IPS DF 6.9 (cell line): ENCODE measurements around the gene NKX2-3.

Experiments used
- DNase-seq: peaks from one replicate; pipeline ENCODE4 v3.0.0-alpha.2; 2013; ENCODE audit warnings: low read depth, low spot score
- H3K27ac ChIP-seq: one replicate; pipeline ENCODE4 v1.5.1; 2013; ENCODE audit warnings: low read length, control low read depth
- H3K27me3 ChIP-seq: 2 replicates; pipeline ENCODE4 v1.6.1; 2013; ENCODE audit warnings: mild to moderate bottlenecking, low read length; ENCODE audit not compliant: control insufficient read depth, insufficient read depth
- H3K36me3 ChIP-seq: 2 replicates; pipeline ENCODE4 v1.6.1; 2013; ENCODE audit warnings: low read length; ENCODE audit not compliant: control insufficient read depth, insufficient read depth
- H3K4me1 ChIP-seq: 2 replicates; pipeline ENCODE4 v1.6.1; 2013; ENCODE audit warnings: low read length; ENCODE audit not compliant: control insufficient read depth, insufficient read depth
- H3K4me3 ChIP-seq: 2 replicates; pipeline ENCODE4 v1.5.1; 2013; ENCODE audit warnings: mild to moderate bottlenecking, low read length
- H3K9me3 ChIP-seq: 2 replicates; pipeline ENCODE4 v1.6.1; 2013; ENCODE audit warnings: low read length, inconsistent platforms; ENCODE audit not compliant: control insufficient read depth, insufficient read depth
- WGBS: extraction: QIAGEN DNeasy Blood & Tissue Kit; methylation state at CpG from one replicate; pipeline ENCODE4 v1.1.7; 2013; ENCODE audit warnings: mixed read lengths, missing lambda C conversion rate; ENCODE audit not compliant: insufficient read length, insufficient coverage; 5-methylcytosine and 5-hydroxymethylcytosine counted together

The NKX2-3 gene

DNA sequence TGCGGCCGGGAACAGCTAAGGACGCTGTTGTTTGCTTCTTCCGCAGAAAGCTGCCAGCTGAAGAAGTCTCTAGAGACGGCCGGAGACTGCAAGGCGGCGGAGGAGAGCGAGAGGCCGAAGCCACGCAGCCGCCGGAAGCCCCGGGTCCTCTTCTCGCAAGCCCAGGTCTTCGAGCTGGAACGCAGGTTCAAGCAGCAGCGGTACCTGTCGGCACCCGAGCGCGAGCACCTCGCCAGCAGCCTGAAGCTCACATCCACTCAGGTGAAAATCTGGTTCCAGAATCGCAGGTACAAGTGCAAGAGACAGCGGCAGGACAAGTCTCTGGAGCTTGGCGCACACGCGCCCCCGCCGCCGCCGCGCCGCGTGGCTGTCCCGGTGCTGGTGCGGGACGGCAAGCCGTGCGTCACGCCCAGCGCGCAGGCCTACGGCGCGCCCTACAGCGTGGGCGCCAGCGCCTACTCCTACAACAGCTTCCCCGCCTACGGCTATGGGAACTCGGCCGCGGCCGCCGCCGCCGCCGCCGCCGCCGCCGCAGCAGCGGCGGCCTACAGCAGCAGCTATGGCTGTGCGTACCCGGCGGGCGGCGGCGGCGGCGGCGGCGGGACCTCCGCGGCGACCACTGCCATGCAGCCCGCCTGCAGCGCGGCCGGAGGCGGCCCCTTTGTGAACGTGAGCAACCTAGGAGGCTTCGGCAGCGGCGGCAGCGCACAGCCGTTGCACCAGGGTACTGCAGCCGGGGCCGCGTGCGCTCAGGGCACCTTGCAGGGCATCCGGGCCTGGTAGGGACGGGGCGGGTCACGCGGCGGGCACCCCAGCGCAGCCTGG is 2.4 kb downstream of the NKX2-3 start:
- Histone ChIP-seq H3K4me3 (peak overlapping the region; percentile 8; the same call in 1 of the 2 replicates), H3K36me3 (no peaks in the 10 kb centered on the region), H3K4me1 (peaks cover 14% of the 10 kb centered on the region), H3K9me3 (no peaks in the 10 kb centered on the region), H3K27ac (no peak overlapping the region), H3K27me3 (peaks cover 94% of the 10 kb centered on the region)
- no CpG with 5 or more reads among the region's 100 CpGs for WGBS
- no peak for DNase-seq

GRCh38 chr10:99535764-99536337 is 3.1 kb downstream of the NKX2-3 start:
- Histone ChIP-seq H3K4me3 (no peak overlapping the region; the same call in 1 of the 2 replicates), H3K9me3 (no peaks in the 10 kb centered on the region), H3K4me1 (peaks cover 12% of the 10 kb centered on the region), H3K36me3 (no peaks in the 10 kb centered on the region), H3K27me3 (peaks cover 94% of the 10 kb centered on the region), H3K27ac (no peak overlapping the region)
- DNase-seq, result no peak
- WGBS, result no CpG with 5 or more reads among the region's 42 CpGs

DNA sequence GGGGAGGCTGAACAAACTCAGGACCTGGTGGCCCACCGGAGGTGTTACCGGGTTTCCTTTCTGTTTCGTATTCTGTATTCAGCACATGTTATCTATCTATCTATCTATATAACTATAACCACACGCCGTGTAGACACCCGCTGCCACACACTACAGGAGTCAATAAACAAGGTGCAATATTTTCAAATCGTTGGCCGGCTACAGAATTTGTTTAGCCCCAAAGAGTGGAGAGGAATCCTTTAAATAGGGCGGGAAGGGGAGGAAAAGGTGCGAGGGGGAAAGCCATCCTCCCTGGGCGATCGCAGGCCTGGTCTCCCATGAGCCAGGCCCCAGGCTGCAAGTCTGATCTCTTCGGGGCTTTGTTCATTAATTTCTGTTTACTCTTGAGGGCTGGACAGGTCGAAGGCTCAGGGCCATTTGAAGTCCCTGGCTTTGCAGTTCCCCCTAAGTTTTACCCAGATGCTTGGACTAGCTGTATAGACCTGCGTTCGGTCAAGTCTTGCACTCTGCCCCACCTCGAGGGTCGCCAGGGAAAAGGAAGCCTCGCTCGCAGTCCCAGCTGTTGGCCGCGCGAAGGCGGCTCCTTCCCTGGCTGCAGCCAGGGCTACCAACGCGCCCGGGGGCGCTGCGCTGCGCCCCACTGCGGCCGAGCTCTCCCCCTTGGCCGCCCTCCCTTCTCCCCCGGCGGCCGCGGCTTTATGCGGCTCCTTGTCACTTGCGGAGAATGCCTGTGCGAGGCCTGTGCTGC is 3.8 kb downstream of the NKX2-3 start:
- Histone ChIP-seq H3K27me3 (peaks cover 94% of the 10 kb centered on the region), H3K4me1 (peaks cover 11% of the 10 kb centered on the region), H3K27ac (no peak overlapping the region), H3K36me3 (no peaks in the 10 kb centered on the region), H3K4me3 (no peak overlapping the region; the same call in 1 of the 2 replicates), H3K9me3 (no peaks in the 10 kb centered on the region)
- WGBS, result no CpG with 5 or more reads among the region's 40 CpGs
- no peak for DNase-seq

- Histone ChIP-seq H3K36me3 (no peaks in the 10 kb centered on the region), H3K9me3 (no peaks in the 10 kb centered on the region), H3K4me3 (no peak overlapping the region; the same call in 1 of the 2 replicates), H3K27ac (no peak overlapping the region), H3K27me3 (peaks cover 92% of the 10 kb centered on the region), H3K4me1 (peaks cover 11% of the 10 kb centered on the region)
- whole genome bisulfite sequencing, result no CpG with 5 or more reads among the region's 64 CpGs
- no peak for DNase-seq
These were observed 4.6 kb downstream of the NKX2-3 start for GRCh38 chr10:99537086-99537988.

GRCh38 chr10:99537989-99538917 is 5.5 kb downstream of the NKX2-3 start:
- Histone ChIP-seq H3K27ac (no peak overlapping the region), H3K4me3 (no peak overlapping the region), H3K4me1 (peaks cover 11% of the 10 kb centered on the region), H3K27me3 (peaks cover 90% of the 10 kb centered on the region), H3K9me3 (no peaks in the 10 kb centered on the region), H3K36me3 (no peaks in the 10 kb centered on the region)
- no CpG with 5 or more reads among the region's 10 CpGs for WGBS
- DNase-seq, result no peak

GRCh38 chr10:99539120-99539519 is 6.4 kb downstream of the NKX2-3 start:
- peaks cover 82% of the 10 kb centered on the region for H3K27me3 ChIP-seq
- no peak for DNase-seq
- WGBS, result no CpG with 5 or more reads among the region's 6 CpGs
- H3K4me1 ChIP-seq, result peaks cover 11% of the 10 kb centered on the region
- H3K9me3 ChIP-seq, result no peaks in the 10 kb centered on the region
- no peaks in the 10 kb centered on the region for H3K36me3 ChIP-seq
- no peak overlapping the region for H3K27ac ChIP-seq
- no peak overlapping the region for H3K4me3 ChIP-seq

- Histone ChIP-seq H3K9me3 (no peaks in the 10 kb centered on the region), H3K36me3 (no peaks in the 10 kb centered on the region), H3K27me3 (peaks cover 80% of the 10 kb centered on the region), H3K27ac (no peak overlapping the region), H3K4me1 (peaks cover 11% of the 10 kb centered on the region), H3K4me3 (no peak overlapping the region)
- no peak for DNase-seq
- no CpG with 5 or more reads among the region's 1 CpG for WGBS
These were observed 7.1 kb downstream of the NKX2-3 start for GRCh38 chr10:99539820-99540219.

- DNase-seq, result no peak
- Histone ChIP-seq H3K4me3 (no peak overlapping the region), H3K4me1 (peaks cover 7% of the 10 kb centered on the region), H3K27me3 (peaks cover 76% of the 10 kb centered on the region), H3K27ac (no peak overlapping the region), H3K9me3 (no peaks in the 10 kb centered on the region), H3K36me3 (no peaks in the 10 kb centered on the region)
- WGBS, result no CpG with 5 or more reads among the region's 28 CpGs
These were observed 7.5 kb downstream of the NKX2-3 start for GRCh38 chr10:99540306-99540656.

DNA sequence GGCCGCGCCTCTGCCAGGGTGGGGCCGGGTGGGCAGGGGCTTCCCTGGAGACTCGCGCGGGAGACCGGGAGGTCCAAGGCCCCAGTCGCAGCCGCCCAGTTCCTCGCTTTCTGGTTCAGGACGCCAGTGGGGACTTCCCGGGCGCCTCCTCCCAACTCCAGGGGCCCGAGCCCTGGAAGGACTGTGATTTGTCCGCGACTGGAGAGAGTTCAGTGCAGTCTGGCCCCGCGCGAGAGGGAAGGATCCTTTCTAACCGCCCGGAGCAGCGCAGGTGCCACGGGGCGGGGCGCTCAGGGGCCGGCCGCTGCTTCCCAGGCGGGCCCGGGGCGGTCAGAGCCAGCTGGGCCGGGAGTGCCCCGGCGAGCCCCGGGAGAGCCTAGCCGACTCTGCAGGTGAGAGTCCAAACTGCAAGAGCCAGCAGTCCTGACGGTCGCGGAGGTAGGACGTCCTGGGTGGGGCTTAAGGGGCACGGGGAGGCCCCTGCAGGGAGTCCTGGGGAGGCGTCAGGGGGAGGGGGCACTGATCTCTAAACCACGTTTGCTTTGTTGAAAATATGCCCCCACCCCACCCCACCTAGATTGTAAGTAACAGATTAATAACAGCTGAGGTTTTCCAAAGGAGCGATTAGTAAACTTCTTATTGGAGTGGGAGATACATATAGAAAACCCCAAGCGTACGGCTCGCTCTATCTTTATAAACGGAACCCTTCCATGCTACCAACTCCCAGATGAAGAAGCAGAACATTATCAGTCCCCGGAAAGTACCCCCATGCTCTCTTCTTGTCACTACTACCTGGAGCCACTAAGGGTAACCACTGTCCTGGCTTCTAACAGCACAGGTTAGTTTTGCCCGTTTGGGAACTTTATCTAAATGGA is 8.2 kb downstream of the NKX2-3 start:
- DNase-seq, result no peak
- Histone ChIP-seq H3K9me3 (no peaks in the 10 kb centered on the region), H3K27ac (no peak overlapping the region), H3K4me3 (no peak overlapping the region), H3K36me3 (no peaks in the 10 kb centered on the region), H3K4me1 (peaks cover 4% of the 10 kb centered on the region), H3K27me3 (peaks cover 74% of the 10 kb centered on the region)
- WGBS, result no CpG with 5 or more reads among the region's 49 CpGs
